Bronchial epithelial cell (primary cell): ENCODE measurements around the gene EPO. TPM values are rescaled to one million over a fixed set of nuclear protein-coding genes. Genes with fewer than 3 reads are reported as not detected.
A peak's percentile ranks its signal among the peaks of the same experiment; 100 is the strongest.
"Not testable (repeated sequence)": the region's sequence is repeated elsewhere in the genome, so short reads cannot be mapped to it uniquely, and the experiment has no call there.

Source experiments
- DNase-seq: peaks from one replicate; pipeline ENCODE4 v3.0.0-alpha.2; 2010; ENCODE audit warnings: low read depth
- FAIRE-seq: peaks from 2 replicates; lab custom pipeline; 2011; peaks lifted over from hg19 to GRCh38; lab: Jason Lieb, UNC
- H3K27me3 ChIP-seq: 2 replicates; pipeline ENCODE4 v1.5.1; 2011; ENCODE audit warnings: low read length; ENCODE audit not compliant: control insufficient read depth, insufficient read depth
- H3K36me3 ChIP-seq: 2 replicates; pipeline ENCODE4 v1.5.1; 2011; ENCODE audit warnings: low read length; ENCODE audit not compliant: control insufficient read depth, insufficient read depth
- H3K4me3 ChIP-seq: 2 replicates; pipeline ENCODE4 v1.5.1; 2011; ENCODE audit warnings: mild to moderate bottlenecking, low read depth, low read length, control low read depth
- CTCF ChIP-seq: IDR thresholded peaks from 2 replicates; pipeline ENCODE4 v1.5.1; 2011; ENCODE audit warnings: mild to moderate bottlenecking, moderate library complexity, low read length, control low read depth, inconsistent platforms; ENCODE audit not compliant: insufficient read depth, severe bottlenecking
- total RNA-seq: library from RNA; depleted of rRNA; stranded (reverse); fragments of >200 nt; gene quantifications from 2 replicates; pipeline ENCODE4 v1.2.1, GENCODE V29; 2014

Gene EPO
- total RNA-seq, 1 donor from 2014 or later, result not detected

- no peaks in the 10 kb centered on the region for H3K36me3 ChIP-seq
- H3K4me3 ChIP-seq, result no peak overlapping the region
- DNase-seq (peak; percentile 38), FAIRE-seq (no peak)
- TF ChIP-seq CTCF, result peak; percentile 38
- peaks cover 33% of the 10 kb centered on the region for H3K27me3 ChIP-seq
These were observed 567 bp upstream of the EPO start for GRCh38 chr7:100719523-100720278.

GRCh38 chr7:100720671-100721504 is 620 bp downstream of the EPO start:
- peaks cover 33% of the 10 kb centered on the region for H3K27me3 ChIP-seq
- no peak for TF ChIP-seq CTCF
- no peak for FAIRE-seq
- H3K4me3 ChIP-seq, result no peak overlapping the region
- no peak for DNase-seq
- H3K36me3 ChIP-seq, result no peaks in the 10 kb centered on the region

- peaks cover 33% of the 10 kb centered on the region for H3K27me3 ChIP-seq
- no peaks in the 10 kb centered on the region for H3K36me3 ChIP-seq
- FAIRE-seq (no peak), DNase-seq (no peak)
- TF ChIP-seq CTCF, result no peak
- H3K4me3 ChIP-seq, result no peak overlapping the region
These were observed 1.2 kb downstream of the EPO start for GRCh38 chr7:100721505-100721812.

- Histone ChIP-seq H3K36me3 (no peaks in the 10 kb centered on the region), H3K27me3 (peaks cover 33% of the 10 kb centered on the region), H3K4me3 (no peak overlapping the region)
- no peak for TF ChIP-seq CTCF
- no peak for FAIRE-seq
- DNase-seq, result no peak
These were observed 2.4 kb downstream of the EPO start for GRCh38 chr7:100722480-100723212.

GRCh38 chr7:100723732-100724275 is 3.5 kb downstream of the EPO start:
- peaks cover 33% of the 10 kb centered on the region for H3K27me3 ChIP-seq
- no peaks in the 10 kb centered on the region for H3K36me3 ChIP-seq
- DNase-seq (no peak), FAIRE-seq (no peak)
- TF ChIP-seq CTCF, result no peak
- no peak overlapping the region for H3K4me3 ChIP-seq

- not testable (repeated sequence) for FAIRE-seq, H3K4me3 ChIP-seq, DNase-seq, H3K36me3 ChIP-seq
- H3K27me3 ChIP-seq, result peaks cover 33% of the 10 kb centered on the region
These were observed 4.1 kb downstream of the EPO start for GRCh38 chr7:100724364-100724763.
